Measurements from ENCODE around the gene RBBP8NL.

DNA sequence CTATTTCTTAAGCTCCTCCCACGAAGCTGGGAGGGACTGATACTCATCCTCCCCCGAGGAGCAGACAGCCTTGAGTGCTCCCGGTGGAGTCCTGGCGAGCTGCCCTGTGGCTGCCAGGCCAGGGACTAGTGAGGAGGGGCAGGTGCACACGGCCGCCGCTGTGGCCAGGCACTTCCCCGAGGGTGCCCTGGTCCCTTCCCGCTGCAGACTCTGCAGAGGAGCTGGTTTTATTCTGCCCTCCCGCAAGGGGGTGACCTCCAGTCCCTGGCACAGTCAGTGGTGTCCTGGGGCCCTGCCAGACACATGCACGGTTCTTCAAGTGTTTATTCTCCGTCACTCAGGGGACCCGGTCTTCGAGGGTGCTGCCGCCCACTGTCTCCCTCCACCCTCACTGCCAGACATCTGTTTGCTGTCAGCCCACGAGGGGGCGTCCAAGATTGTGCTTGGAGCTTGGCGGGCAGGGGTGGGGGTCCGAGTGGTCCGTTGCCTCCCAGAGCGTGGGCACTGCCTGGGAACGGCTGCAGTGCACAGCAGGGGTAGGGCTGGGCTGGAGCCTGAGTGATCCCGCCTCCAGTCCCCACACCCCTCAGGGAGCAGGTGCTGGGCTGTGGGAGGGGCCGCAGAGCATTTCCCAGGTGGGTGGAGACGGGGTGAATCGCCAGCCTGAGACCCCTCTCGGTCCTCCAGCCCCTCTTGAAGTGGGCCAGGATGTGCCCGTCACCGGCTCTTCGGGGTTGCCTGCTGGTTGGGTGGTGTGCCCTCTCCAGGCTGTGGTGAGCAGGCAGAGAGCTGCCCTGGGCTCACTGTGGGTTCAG lies 17.2 kb downstream of the RBBP8NL start:
- TF ChIP-seq, protein P1, sequence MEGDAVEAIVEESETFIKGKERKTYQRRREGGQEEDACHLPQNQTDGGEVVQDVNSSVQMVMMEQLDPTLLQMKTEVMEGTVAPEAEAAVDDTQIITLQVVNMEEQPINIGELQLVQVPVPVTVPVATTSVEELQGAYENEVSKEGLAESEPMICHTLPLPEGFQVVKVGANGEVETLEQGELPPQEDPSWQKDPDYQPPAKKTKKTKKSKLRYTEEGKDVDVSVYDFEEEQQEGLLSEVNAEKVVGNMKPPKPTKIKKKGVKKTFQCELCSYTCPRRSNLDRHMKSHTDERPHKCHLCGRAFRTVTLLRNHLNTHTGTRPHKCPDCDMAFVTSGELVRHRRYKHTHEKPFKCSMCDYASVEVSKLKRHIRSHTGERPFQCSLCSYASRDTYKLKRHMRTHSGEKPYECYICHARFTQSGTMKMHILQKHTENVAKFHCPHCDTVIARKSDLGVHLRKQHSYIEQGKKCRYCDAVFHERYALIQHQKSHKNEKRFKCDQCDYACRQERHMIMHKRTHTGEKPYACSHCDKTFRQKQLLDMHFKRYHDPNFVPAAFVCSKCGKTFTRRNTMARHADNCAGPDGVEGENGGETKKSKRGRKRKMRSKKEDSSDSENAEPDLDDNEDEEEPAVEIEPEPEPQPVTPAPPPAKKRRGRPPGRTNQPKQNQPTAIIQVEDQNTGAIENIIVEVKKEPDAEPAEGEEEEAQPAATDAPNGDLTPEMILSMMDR (conservative IDR thresholded peaks at IDR 0.05; ENCODE audit: low read depth in 2 of 2) = peak; percentile 71 to 92
- TF ChIP-seq JUNB (IDR thresholded peaks at IDR 0.05; ENCODE audit: unreplicated experiment) (no peak), CREB1 (CRISPR knock-in tag; IDR thresholded peaks at IDR 0.05; ENCODE audit: low read depth) (no peak)

Data from GM23338 (cell line).